ENCODE measurements around the gene C16orf89. TPM values are rescaled to one million over a fixed set of nuclear protein-coding genes. Genes with fewer than 3 reads are reported as not detected.

Gene C16orf89
- total RNA-seq, 1 experiment from 2014 or later = not detected

DNA sequence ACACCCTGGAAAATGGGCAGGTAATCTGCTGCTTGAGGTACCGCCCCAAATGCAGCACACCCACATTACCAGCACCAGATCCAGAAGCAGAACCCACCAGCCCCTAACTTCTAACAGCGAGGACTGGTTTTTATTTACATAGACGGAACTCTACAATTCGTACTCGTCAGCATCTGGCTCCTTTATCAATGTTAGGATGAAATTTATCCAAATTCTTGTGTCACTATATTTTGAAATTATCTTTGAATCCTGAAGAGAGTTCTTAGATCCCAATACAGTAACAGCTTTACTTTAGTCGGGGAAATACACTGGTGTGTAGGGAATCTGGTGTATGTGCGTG lies 5.6 kb upstream of the C16orf89 start:
- ChIA-PET POLR2A (no interaction called here), CTCF (no interaction called here)
- Histone ChIP-seq H3K4me1 (peaks cover 7% of the 10 kb centered on the region; the same call in 1 of the 2 replicates), H3K9me3 (peaks cover 3% of the 10 kb centered on the region; the same call in 1 of the 2 replicates), H3K27me3 (replicated peaks; ENCODE audit: control insufficient read depth, insufficient read depth, low read length) (no peaks in the 10 kb centered on the region), H3K36me3 (ENCODE audit: control insufficient read depth, insufficient read depth, low read length) (peaks cover 3% of the 10 kb centered on the region; the same call in 1 of the 2 replicates), H3K4me3 (ENCODE audit: low read depth, low read length) (peak overlapping the region; percentile 67)
- Mint-ChIP-seq H3K4me3 (ENCODE audit: unreplicated experiment) (peak overlapping the region; percentile 96), H3K27me3 (ENCODE audit: insufficient read depth, unreplicated experiment) (peaks cover 3% of the 10 kb centered on the region), H3K4me1 (ENCODE audit: low read depth, unreplicated experiment) (no peaks in the 10 kb centered on the region), H3K36me3 (ENCODE audit: insufficient read depth, unreplicated experiment) (peaks cover 19% of the 10 kb centered on the region), H3K9me3 (ENCODE audit: unreplicated experiment) (no peaks in the 10 kb centered on the region), H3K27ac (ENCODE audit: unreplicated experiment) (peak overlapping the region; percentile 89)
- BruUV-seq (replicated peaks) = no TSS peak
- no peak for DNase-seq
- intact Hi-C loops (cut with micrococcal nuclease; ENCODE audit: unreplicated experiment) = loop anchor here (5.0 kb wide), 1 partner anchor 34 kb away; no protein-coding TSS in a partner anchor
- TF ChIP-seq, protein P1, sequence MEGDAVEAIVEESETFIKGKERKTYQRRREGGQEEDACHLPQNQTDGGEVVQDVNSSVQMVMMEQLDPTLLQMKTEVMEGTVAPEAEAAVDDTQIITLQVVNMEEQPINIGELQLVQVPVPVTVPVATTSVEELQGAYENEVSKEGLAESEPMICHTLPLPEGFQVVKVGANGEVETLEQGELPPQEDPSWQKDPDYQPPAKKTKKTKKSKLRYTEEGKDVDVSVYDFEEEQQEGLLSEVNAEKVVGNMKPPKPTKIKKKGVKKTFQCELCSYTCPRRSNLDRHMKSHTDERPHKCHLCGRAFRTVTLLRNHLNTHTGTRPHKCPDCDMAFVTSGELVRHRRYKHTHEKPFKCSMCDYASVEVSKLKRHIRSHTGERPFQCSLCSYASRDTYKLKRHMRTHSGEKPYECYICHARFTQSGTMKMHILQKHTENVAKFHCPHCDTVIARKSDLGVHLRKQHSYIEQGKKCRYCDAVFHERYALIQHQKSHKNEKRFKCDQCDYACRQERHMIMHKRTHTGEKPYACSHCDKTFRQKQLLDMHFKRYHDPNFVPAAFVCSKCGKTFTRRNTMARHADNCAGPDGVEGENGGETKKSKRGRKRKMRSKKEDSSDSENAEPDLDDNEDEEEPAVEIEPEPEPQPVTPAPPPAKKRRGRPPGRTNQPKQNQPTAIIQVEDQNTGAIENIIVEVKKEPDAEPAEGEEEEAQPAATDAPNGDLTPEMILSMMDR (IDR thresholded peaks at IDR 0.05; ENCODE audit: insufficient read depth in 1 of 2, low read depth in 1 of 2, low read length in 1 of 2, severe bottlenecking in 1 of 2, unreplicated experiment in 1 of 2) = no peak

DNA sequence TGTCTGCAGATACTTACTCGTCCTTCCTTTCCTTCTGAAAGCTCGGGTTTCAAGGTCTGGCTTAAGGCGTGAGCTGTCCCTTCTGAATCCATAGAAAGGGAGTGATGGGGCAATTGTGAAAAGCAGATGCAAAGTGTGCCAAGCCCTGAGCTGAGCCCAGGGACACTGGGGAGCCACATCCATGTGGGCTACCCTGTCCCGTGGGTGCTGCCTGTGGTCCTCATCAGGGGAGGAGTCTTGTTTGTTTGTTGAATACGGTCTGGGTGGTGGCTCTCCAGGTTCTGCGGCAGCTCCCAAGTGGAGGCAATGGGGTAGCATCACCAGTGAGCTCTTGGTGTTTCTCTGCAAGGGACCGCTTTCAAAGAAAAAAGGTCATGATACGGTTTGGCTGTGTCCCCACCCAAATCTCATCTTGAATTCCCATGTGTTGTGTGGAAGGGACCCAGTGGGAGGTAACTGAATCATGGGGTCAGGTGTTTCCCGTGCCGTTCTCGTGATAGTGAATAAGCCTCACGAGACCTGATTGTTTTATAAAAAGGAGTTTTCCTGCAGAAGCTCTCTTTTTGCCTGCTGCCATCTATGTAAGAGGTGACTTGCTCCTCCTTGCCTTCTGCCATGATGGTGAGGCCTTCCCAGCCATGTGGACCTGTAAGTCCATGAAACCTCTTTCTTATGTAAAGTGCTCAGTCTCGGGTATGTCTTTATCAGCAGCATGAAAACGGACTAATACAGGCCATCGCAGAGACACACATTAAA lies 4.9 kb upstream of the C16orf89 start:
- H3K4me1 ChIP-seq = peaks cover 7% of the 10 kb centered on the region; the same call in 1 of the 2 replicates
- TF ChIP-seq, protein P1 (IDR thresholded peaks at IDR 0.05; ENCODE audit: insufficient read depth in 1 of 2, low read depth in 1 of 2, low read length in 1 of 2, severe bottlenecking in 1 of 2, unreplicated experiment in 1 of 2) = no peak
- H3K27me3 ChIP-seq (replicated peaks; ENCODE audit: control insufficient read depth, insufficient read depth, low read length) = no peaks in the 10 kb centered on the region
- Mint-ChIP-seq H3K9me3 (ENCODE audit: unreplicated experiment) (no peaks in the 10 kb centered on the region), H3K27ac (ENCODE audit: unreplicated experiment) (no peak overlapping the region), H3K4me1 (ENCODE audit: low read depth, unreplicated experiment) (no peaks in the 10 kb centered on the region), H3K4me3 (ENCODE audit: unreplicated experiment) (peak overlapping the region; percentile 96), H3K36me3 (ENCODE audit: insufficient read depth, unreplicated experiment) (peaks cover 14% of the 10 kb centered on the region), H3K27me3 (ENCODE audit: insufficient read depth, unreplicated experiment) (peaks cover 3% of the 10 kb centered on the region)
- H3K9me3 ChIP-seq = peaks cover 3% of the 10 kb centered on the region; the same call in 1 of the 2 replicates
- no peak for DNase-seq
- intact Hi-C loops (cut with micrococcal nuclease; ENCODE audit: unreplicated experiment) = loop anchor here (5.0 kb wide), 1 partner anchor 33 kb away; no protein-coding TSS in a partner anchor
- ChIA-PET CTCF (no interaction called here), POLR2A (no interaction called here)
- H3K36me3 ChIP-seq (ENCODE audit: control insufficient read depth, insufficient read depth, low read length) = no peaks in the 10 kb centered on the region; the same call in 1 of the 2 replicates
- no peak overlapping the region for H3K4me3 ChIP-seq (ENCODE audit: low read depth, low read length)
- no TSS peak for BruUV-seq (replicated peaks)

DNA sequence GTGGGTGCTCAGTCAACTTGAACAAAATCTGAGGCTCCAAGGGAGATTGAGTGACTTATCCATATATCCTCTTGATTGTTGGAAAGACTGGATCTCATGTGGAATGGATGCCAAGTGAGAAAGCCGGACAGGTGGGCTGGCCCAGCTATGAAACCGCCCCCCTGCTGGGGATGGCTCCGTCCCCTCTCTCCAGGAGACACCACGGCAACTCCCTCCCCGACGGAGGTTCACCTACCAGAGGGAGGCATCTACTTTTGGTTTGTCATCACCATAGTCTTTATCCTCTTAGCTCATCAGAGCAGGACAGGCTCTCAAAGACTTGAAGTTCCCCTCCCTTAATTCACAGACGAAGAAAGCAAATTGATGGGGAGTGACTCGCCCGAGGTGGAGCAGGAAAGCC lies 4.1 kb upstream of the C16orf89 start:
- Mint-ChIP-seq H3K4me3 (ENCODE audit: unreplicated experiment) (no peak overlapping the region), H3K36me3 (ENCODE audit: insufficient read depth, unreplicated experiment) (peaks cover 8% of the 10 kb centered on the region), H3K4me1 (ENCODE audit: low read depth, unreplicated experiment) (no peaks in the 10 kb centered on the region), H3K27ac (ENCODE audit: unreplicated experiment) (no peak overlapping the region), H3K27me3 (ENCODE audit: insufficient read depth, unreplicated experiment) (peaks cover 3% of the 10 kb centered on the region), H3K9me3 (ENCODE audit: unreplicated experiment) (no peaks in the 10 kb centered on the region)
- ChIA-PET POLR2A (no interaction called here), CTCF (interaction anchor here (0.6 kb wide), 1 partner anchor 34 kb away, joined by 3 read pairs; no protein-coding TSS in a partner anchor)
- intact Hi-C loops (cut with micrococcal nuclease; ENCODE audit: unreplicated experiment) = loop anchor here (5.0 kb wide), 1 partner anchor 33 kb away; no protein-coding TSS in a partner anchor
- Histone ChIP-seq H3K27me3 (replicated peaks; ENCODE audit: control insufficient read depth, insufficient read depth, low read length) (no peaks in the 10 kb centered on the region), H3K4me3 (ENCODE audit: low read depth, low read length) (no peak overlapping the region), H3K9me3 (peaks cover 3% of the 10 kb centered on the region; the same call in 1 of the 2 replicates), H3K4me1 (peaks cover 7% of the 10 kb centered on the region; the same call in 1 of the 2 replicates), H3K36me3 (ENCODE audit: control insufficient read depth, insufficient read depth, low read length) (no peaks in the 10 kb centered on the region; the same call in 1 of the 2 replicates)
- DNase-seq = no peak
- TF ChIP-seq, protein P1 (IDR thresholded peaks at IDR 0.05; ENCODE audit: insufficient read depth in 1 of 2, low read depth in 1 of 2, low read length in 1 of 2, severe bottlenecking in 1 of 2, unreplicated experiment in 1 of 2) = no peak
- no TSS peak for BruUV-seq (replicated peaks)
